K562 (cell line): ENCODE measurements around the gene FMN1.
"Not testable (repeated sequence)": the region's sequence is repeated elsewhere in the genome, so short reads cannot be mapped to it uniquely, and the experiment has no call there.

ENCODE experiments used
- FOXA1 ChIP-seq: fragments of 450-650 bp; IDR thresholded peaks from 2 replicates; pipeline ENCODE4 v1.6.1; 2016; ENCODE audit warnings: mild to moderate bottlenecking, borderline replicate concordance
- HCFC1 ChIP-seq: IDR thresholded peaks from 2 replicates; pipeline ENCODE4 v1.6.1; 2012; ENCODE audit warnings: low read depth, low read length, improper control_type of control experiment
- HNRNPLL ChIP-seq: fragments of 200-400 bp; formaldehyde crosslinking; IDR thresholded peaks from 2 replicates; pipeline ENCODE4 v1.6.1; 2017; ENCODE audit warnings: low read length, low read depth, mild to moderate bottlenecking; ENCODE audit not compliant: poor library complexity, severe bottlenecking
- KLF1 ChIP-seq: fragments of 450-650 bp; IDR thresholded peaks from 2 replicates; pipeline ENCODE4 v1.6.1; 2016; ENCODE audit warnings: missing genetic modification characterization, missing compliant biosample characterization
- PTTG1 ChIP-seq: fragments of 450-650 bp; IDR thresholded peaks from 2 replicates; pipeline ENCODE4 v1.6.1; 2016; ENCODE audit warnings: low read depth, mild to moderate bottlenecking, missing genetic modification characterization, missing compliant biosample characterization
- SNRNP70 ChIP-seq: fragments of 200-400 bp; formaldehyde crosslinking; optimal IDR thresholded peaks from 2 replicates; pipeline ENCODE3; 2017; ENCODE audit warnings: low read depth, low read length
- TBP ChIP-seq: optimal IDR thresholded peaks from 2 replicates; pipeline ENCODE3; 2011; ENCODE audit warnings: low read depth, low read length, improper control_type of control experiment
- TFAM ChIP-seq: fragments of 250-450 bp; sonication (Bioruptor Pico); conservative IDR thresholded peaks from 2 replicates; pipeline ENCODE4 v1.5.0; 2021; ENCODE audit warnings: mild to moderate bottlenecking, moderate library complexity
- ZNF354B ChIP-seq: fragments of 250-450 bp; sonication (Bioruptor Pico); IDR thresholded peaks from 2 replicates; pipeline ENCODE4 v1.4.0; 2020
- TF ChIP-seq, protein P1 (sequence below), 3 experiments: IDR thresholded peaks in 2 of 3; conservative IDR thresholded peaks in 1 of 3; 2 replicates each; pipeline ENCODE4 v1.5.1; 2011 to 2012; ENCODE audit warnings: low read length in 3 of 3, mild to moderate bottlenecking in 3 of 3, control low read depth in 2 of 3, improper control_type of control experiment in 1 of 3, inconsistent platforms in 1 of 3, low read depth in 1 of 3, mixed read lengths in 1 of 3, moderate library complexity in 1 of 3; ENCODE audit not compliant: insufficient read depth in 2 of 3

DNA sequence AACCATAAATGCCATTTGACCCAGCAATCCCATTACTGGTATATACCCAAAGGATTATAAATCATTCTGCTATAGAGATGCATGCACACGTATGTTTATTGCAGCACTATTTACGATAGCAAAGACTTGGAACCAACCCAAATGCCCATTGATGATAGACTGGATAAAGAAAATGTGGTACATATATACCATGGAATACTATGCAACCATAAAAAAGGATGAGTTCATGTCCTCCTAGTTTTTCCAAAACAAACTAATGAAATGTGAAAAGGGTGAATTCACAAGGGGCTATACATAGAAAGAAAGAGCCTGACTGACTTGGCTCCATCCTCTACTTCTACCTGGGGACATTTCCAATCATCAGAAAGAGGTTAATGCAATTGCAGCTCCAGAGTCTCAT lies 347.8 kb downstream of the FMN1 start:
- not testable (repeated sequence) for TF ChIP-seq ZNF354B (CRISPR knock-in tag); KLF1 (tag); TBP; PTTG1; SNRNP70; HNRNPLL; HCFC1; FOXA1; TFAM (CRISPR knock-in tag)
- TF ChIP-seq, protein P1, sequence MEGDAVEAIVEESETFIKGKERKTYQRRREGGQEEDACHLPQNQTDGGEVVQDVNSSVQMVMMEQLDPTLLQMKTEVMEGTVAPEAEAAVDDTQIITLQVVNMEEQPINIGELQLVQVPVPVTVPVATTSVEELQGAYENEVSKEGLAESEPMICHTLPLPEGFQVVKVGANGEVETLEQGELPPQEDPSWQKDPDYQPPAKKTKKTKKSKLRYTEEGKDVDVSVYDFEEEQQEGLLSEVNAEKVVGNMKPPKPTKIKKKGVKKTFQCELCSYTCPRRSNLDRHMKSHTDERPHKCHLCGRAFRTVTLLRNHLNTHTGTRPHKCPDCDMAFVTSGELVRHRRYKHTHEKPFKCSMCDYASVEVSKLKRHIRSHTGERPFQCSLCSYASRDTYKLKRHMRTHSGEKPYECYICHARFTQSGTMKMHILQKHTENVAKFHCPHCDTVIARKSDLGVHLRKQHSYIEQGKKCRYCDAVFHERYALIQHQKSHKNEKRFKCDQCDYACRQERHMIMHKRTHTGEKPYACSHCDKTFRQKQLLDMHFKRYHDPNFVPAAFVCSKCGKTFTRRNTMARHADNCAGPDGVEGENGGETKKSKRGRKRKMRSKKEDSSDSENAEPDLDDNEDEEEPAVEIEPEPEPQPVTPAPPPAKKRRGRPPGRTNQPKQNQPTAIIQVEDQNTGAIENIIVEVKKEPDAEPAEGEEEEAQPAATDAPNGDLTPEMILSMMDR (IDR thresholded peaks at IDR 0.05 in 2 of 3, conservative IDR thresholded peaks at IDR 0.05 in 1 of 3; ENCODE audit: insufficient read depth in 2 of 3, low read depth in 1 of 3, low read length in 3 of 3), result not testable (repeated sequence)
